Spleen (tissue), 7 donors: ENCODE results near the gene TMEM198.

Experiments
- POLR2A ChIP-seq, 3 donors: fragments of 450-650 bp; IDR thresholded peaks; one replicate each; pipeline ENCODE4 v1.5.1; 2017; ENCODE audit warnings: antibody characterized with exemption in 3 of 3, mild to moderate bottlenecking in 1 of 3
- POLR2AphosphoS5 ChIP-seq, 3 donors: sonication (generic); formaldehyde crosslinking; IDR thresholded peaks; one replicate each; pipeline ENCODE4 v1.5.1; 2017; ENCODE audit warnings: antibody characterized with exemption in 3 of 3
- TF ChIP-seq, protein P1 (sequence below), 11 experiments: fragments of 200-600 bp in 7 of 11; fragments of 450-650 bp in 4 of 11; sonication (generic) in 4 of 11; IDR thresholded peaks in 8 of 11; conservative IDR thresholded peaks in 3 of 11; 1 replicate in 7 of 11; 2 replicates in 4 of 11; pipeline versions ENCODE4 v1.4.0 to v1.8.0; 2016 to 2021; ENCODE audit warnings: antibody characterized with exemption in 11 of 11, inconsistent platforms in 4 of 11, mild to moderate bottlenecking in 1 of 11
- donor health status: DM: no; HTN: no; CAD: no; lungs with moderate emphysema.
- donor health status: DM: no; HTN: no; CAD: no.
- donor health status: DM: no; HTN: no; CAD: no.

DNA sequence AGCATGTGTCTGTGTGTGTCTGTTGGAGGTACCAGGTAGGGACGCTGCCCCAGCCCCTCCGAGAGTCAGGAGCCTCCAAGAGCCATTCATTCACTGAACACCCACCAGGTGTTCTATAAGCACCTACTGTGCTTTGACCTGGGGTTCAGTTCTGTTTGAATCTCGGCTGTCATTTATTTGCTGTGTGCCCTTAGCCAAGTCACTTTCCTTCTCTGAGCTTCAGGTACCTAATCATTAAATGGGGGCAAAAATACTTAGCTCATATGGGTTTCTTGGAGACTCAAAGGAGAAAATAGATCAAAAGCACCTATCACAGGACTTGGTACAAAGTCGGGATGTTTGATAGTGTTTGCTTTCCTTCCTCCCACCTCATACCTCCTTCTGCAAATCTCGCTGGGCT lies 16.4 kb upstream of the TMEM198 start:
- TF ChIP-seq, protein P1, sequence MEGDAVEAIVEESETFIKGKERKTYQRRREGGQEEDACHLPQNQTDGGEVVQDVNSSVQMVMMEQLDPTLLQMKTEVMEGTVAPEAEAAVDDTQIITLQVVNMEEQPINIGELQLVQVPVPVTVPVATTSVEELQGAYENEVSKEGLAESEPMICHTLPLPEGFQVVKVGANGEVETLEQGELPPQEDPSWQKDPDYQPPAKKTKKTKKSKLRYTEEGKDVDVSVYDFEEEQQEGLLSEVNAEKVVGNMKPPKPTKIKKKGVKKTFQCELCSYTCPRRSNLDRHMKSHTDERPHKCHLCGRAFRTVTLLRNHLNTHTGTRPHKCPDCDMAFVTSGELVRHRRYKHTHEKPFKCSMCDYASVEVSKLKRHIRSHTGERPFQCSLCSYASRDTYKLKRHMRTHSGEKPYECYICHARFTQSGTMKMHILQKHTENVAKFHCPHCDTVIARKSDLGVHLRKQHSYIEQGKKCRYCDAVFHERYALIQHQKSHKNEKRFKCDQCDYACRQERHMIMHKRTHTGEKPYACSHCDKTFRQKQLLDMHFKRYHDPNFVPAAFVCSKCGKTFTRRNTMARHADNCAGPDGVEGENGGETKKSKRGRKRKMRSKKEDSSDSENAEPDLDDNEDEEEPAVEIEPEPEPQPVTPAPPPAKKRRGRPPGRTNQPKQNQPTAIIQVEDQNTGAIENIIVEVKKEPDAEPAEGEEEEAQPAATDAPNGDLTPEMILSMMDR (IDR thresholded peaks at IDR 0.05 in 8 of 11, conservative IDR thresholded peaks at IDR 0.05 in 3 of 11), result no peak
- TF ChIP-seq POLR2A (IDR thresholded peaks at IDR 0.05) (no peak), POLR2AphosphoS5 (IDR thresholded peaks at IDR 0.05) (no peak)
